ENCODE results near the gene ABHD11.
"Not testable (repeated sequence)": the region's sequence is repeated elsewhere in the genome, so short reads cannot be mapped to it uniquely, and the experiment has no call there.

The ABHD11 gene

GRCh38 chr7:73742753-73743641 is 4.4 kb upstream of the ABHD11 start:
- peak; percentile 56 for DNase-seq

- no peak for DNase-seq
Measured at GRCh38 chr7:73742338-73742752, 3.7 kb upstream of the ABHD11 start.

- no peak for DNase-seq
Measured at GRCh38 chr7:73741600-73741999, 3.0 kb upstream of the ABHD11 start.

- no peak for DNase-seq
Measured at GRCh38 chr7:73740771-73741170, 2.2 kb upstream of the ABHD11 start.

GRCh38 chr7:73740212-73740611 is 1.6 kb upstream of the ABHD11 start:
- no peak for DNase-seq

- DNase-seq: no peak
Measured at GRCh38 chr7:73739387-73739767, 775 bp upstream of the ABHD11 start.

- peak; percentile 72 for DNase-seq
Measured at GRCh38 chr7:73738220-73738611, 386 bp downstream of the ABHD11 start.

GRCh38 chr7:73737491-73738219 is 947 bp downstream of the ABHD11 start:
- DNase-seq: no peak

- no peak for DNase-seq
Measured at GRCh38 chr7:73736885-73737284, 1.7 kb downstream of the ABHD11 start.

GRCh38 chr7:73735528-73735905 is 3.1 kb downstream of the ABHD11 start:
- no peak for DNase-seq

- DNase-seq: peak; percentile 56
Measured at GRCh38 chr7:73734619-73735527, 3.7 kb downstream of the ABHD11 start.

- no peak for DNase-seq
Measured at GRCh38 chr7:73732397-73732796, 6.2 kb downstream of the ABHD11 start.

- DNase-seq: no peak
Measured at GRCh38 chr7:73730485-73730884, 8.1 kb downstream of the ABHD11 start.

- no peak for DNase-seq
Measured at GRCh38 chr7:73728551-73728950, 10.1 kb downstream of the ABHD11 start.

GRCh38 chr7:73727952-73728351 is 10.7 kb downstream of the ABHD11 start:
- no peak for DNase-seq

- no peak for DNase-seq
Measured at GRCh38 chr7:73726083-73726466, 12.5 kb downstream of the ABHD11 start.

GRCh38 chr7:73723813-73724212 is 14.8 kb downstream of the ABHD11 start:
- DNase-seq: no peak

- DNase-seq: no peak
Measured at GRCh38 chr7:73722785-73723184, 15.8 kb downstream of the ABHD11 start.

- DNase-seq: not testable (repeated sequence)
Measured at GRCh38 chr7:73722182-73722581, 16.4 kb downstream of the ABHD11 start.

GRCh38 chr7:73721377-73721817 is 17.2 kb downstream of the ABHD11 start:
- DNase-seq: peak; percentile 87

- DNase-seq: not testable (repeated sequence)
Measured at GRCh38 chr7:73720443-73720842, 18.2 kb downstream of the ABHD11 start.

- DNase-seq: no peak
Measured at GRCh38 chr7:73719806-73720169, 18.8 kb downstream of the ABHD11 start.

Measured in femur (tissue), 1 donor.